NT2/D1 (cell line): ENCODE measurements around the gene ODAPH.

ENCODE experiments used
- SUZ12 ChIP-seq: IDR thresholded peaks from 2 replicates; pipeline ENCODE4 v1.6.1; 2011; ENCODE audit not compliant: insufficient read length, insufficient read depth; ENCODE audit errors: extremely low read depth
- YY1 ChIP-seq: IDR thresholded peaks from 2 replicates; pipeline ENCODE4 v1.6.1; 2011; ENCODE audit not compliant: insufficient read length, insufficient read depth
- ZNF274 ChIP-seq: IDR thresholded peaks from 2 replicates; pipeline ENCODE4 v1.6.1; 2011; ENCODE audit warnings: mild to moderate bottlenecking, low read depth, low read length

DNA sequence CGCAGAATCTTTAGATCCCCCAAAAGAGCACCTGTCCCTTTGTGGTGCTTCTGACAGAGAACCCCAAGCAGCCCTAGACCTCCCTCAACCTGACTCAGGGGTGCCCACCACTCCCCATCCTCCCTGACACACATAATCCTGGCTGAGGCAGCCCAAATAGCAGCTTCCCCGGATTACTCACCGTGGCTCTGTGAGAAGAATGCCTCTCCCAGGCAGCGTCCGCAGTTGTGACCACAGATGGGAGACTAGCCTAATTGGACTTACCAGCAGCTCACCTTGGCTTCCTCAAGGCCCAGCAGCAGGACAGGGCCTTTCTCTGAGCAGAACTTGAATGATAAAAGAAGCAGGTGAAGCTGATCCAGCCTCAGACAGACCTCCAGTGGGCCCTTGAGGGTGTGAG lies 10.3 kb upstream of the ODAPH start:
- TF ChIP-seq YY1 (no peak), SUZ12 (no peak), ZNF274 (no peak)
